Activated CD8-positive, alpha-beta memory T cell treated with anti-CD3 and anti-CD28 coated beads, Interleukin-2, amount 10 ng/mL, durations not matched to agents 7 days and 5 days (primary cell): ENCODE data around the gene CUX1. TPM values are rescaled to one million over a fixed set of nuclear protein-coding genes. Genes with fewer than 3 reads are reported as not detected.

Source experiments
- ATAC-seq: fragments of 150-1000 bp; cut with Tn5 transposase; one replicate; pipeline ENCODE4 v1.10.0; 2021; ENCODE audit warnings: moderate library complexity
- CTCF ChIA-PET: fragments of 350-600 bp; sonication (Branson Sonifier 250); formaldehyde crosslinking; loops from one replicate; lab custom pipeline; 2021; ENCODE audit warnings: antibody characterized with exemption; lab: Charles Lee
- DNase-seq: peaks from one replicate; pipeline ENCODE4 v3.0.0-alpha.2; 2020
- H3K27ac Mint-ChIP-seq: one replicate; pipeline ENCODE4 v1.8.0; 2021; ENCODE audit warnings: mild to moderate bottlenecking, mixed read lengths
- H3K27me3 Mint-ChIP-seq: one replicate; pipeline ENCODE4 v1.8.0; 2021; ENCODE audit warnings: mixed read lengths
- H3K36me3 Mint-ChIP-seq: one replicate; pipeline ENCODE4 v1.8.0; 2021; ENCODE audit warnings: mild to moderate bottlenecking, mixed read lengths
- H3K4me1 Mint-ChIP-seq: one replicate; pipeline ENCODE4 v1.8.0; 2021; ENCODE audit warnings: mixed read lengths
- H3K4me3 Mint-ChIP-seq: one replicate; pipeline ENCODE4 v1.8.0; 2021; ENCODE audit warnings: mild to moderate bottlenecking, moderate library complexity, mixed read lengths
- H3K9me3 Mint-ChIP-seq: one replicate; pipeline ENCODE4 v1.8.0; 2022; ENCODE audit warnings: low read depth, mixed read lengths
- total RNA-seq, 2 experiments: library from RNA; stranded (reverse); gene quantifications; one replicate each; pipeline ENCODE4 v1.2.3, GENCODE V29; 2021

CUX1 gene
- total RNA-seq, 2 experiments from 2014 or later: 24.0 to 28.7 TPM

GRCh38 chr7:101939136-101939695 lies 121.8 kb downstream of the CUX1 start:
- Mint-ChIP-seq H3K36me3 (no peaks in the 10 kb centered on the region), H3K4me3 (no peak overlapping the region), H3K9me3 (no peaks in the 10 kb centered on the region), H3K27ac (no peak overlapping the region), H3K27me3 (no peaks in the 10 kb centered on the region), H3K4me1 (no peaks in the 10 kb centered on the region)
- no peak for ATAC-seq
- CTCF ChIA-PET: no interaction called here
- DNase-seq: no peak

- Mint-ChIP-seq H3K27me3 (no peaks in the 10 kb centered on the region), H3K4me1 (no peaks in the 10 kb centered on the region), H3K4me3 (no peak overlapping the region), H3K36me3 (no peaks in the 10 kb centered on the region), H3K27ac (no peak overlapping the region), H3K9me3 (no peaks in the 10 kb centered on the region)
- CTCF ChIA-PET: no interaction called here
- ATAC-seq (no peak), DNase-seq (no peak)
These were observed 122.7 kb downstream of the CUX1 start for GRCh38 chr7:101940151-101940550.

- CTCF ChIA-PET: no interaction called here
- Mint-ChIP-seq H3K4me1 (no peaks in the 10 kb centered on the region), H3K4me3 (no peak overlapping the region), H3K36me3 (no peaks in the 10 kb centered on the region), H3K27ac (no peak overlapping the region), H3K9me3 (no peaks in the 10 kb centered on the region), H3K27me3 (no peaks in the 10 kb centered on the region)
- ATAC-seq: no peak
- no peak for DNase-seq
These were observed 123.4 kb downstream of the CUX1 start for GRCh38 chr7:101940830-101941229.

- CTCF ChIA-PET: no interaction called here
- H3K27me3 Mint-ChIP-seq: no peaks in the 10 kb centered on the region
- no peak overlapping the region for H3K27ac Mint-ChIP-seq
These were observed 124.3 kb downstream of the CUX1 start for GRCh38 chr7:101941481-101942383.

GRCh38 chr7:101942603-101943210 lies 125.3 kb downstream of the CUX1 start:
- CTCF ChIA-PET: no interaction called here
- ATAC-seq: no peak
- H3K9me3 Mint-ChIP-seq: no peaks in the 10 kb centered on the region
- no peaks in the 10 kb centered on the region for H3K4me1 Mint-ChIP-seq
- no peaks in the 10 kb centered on the region for H3K27me3 Mint-ChIP-seq
- no peak for DNase-seq
- no peak overlapping the region for H3K4me3 Mint-ChIP-seq
- no peaks in the 10 kb centered on the region for H3K36me3 Mint-ChIP-seq
- no peak overlapping the region for H3K27ac Mint-ChIP-seq

More at GRCh38 chr7:101941481-101942383, 124.3 kb downstream of the CUX1 start:
- no peaks in the 10 kb centered on the region for H3K36me3 Mint-ChIP-seq
- H3K9me3 Mint-ChIP-seq: no peaks in the 10 kb centered on the region
- H3K4me3 Mint-ChIP-seq: no peak overlapping the region
- H3K4me1 Mint-ChIP-seq: no peaks in the 10 kb centered on the region
- ATAC-seq: no peak
- DNase-seq: no peak

GRCh38 chr7:101943306-101943705 lies 125.9 kb downstream of the CUX1 start:
- no peaks in the 10 kb centered on the region for H3K27me3 Mint-ChIP-seq
- H3K27ac Mint-ChIP-seq: no peak overlapping the region
- CTCF ChIA-PET: no interaction called here
- H3K9me3 Mint-ChIP-seq: no peaks in the 10 kb centered on the region
- no peak for DNase-seq
- H3K4me3 Mint-ChIP-seq: no peak overlapping the region
- no peaks in the 10 kb centered on the region for H3K4me1 Mint-ChIP-seq
- no peaks in the 10 kb centered on the region for H3K36me3 Mint-ChIP-seq
- no peak for ATAC-seq

GRCh38 chr7:101943889-101944600 lies 126.6 kb downstream of the CUX1 start:
- Mint-ChIP-seq H3K4me3 (no peak overlapping the region), H3K36me3 (no peaks in the 10 kb centered on the region), H3K9me3 (no peaks in the 10 kb centered on the region), H3K27me3 (no peaks in the 10 kb centered on the region), H3K4me1 (no peaks in the 10 kb centered on the region), H3K27ac (no peak overlapping the region)
- no peak for ATAC-seq
- no peak for DNase-seq
- CTCF ChIA-PET: no interaction called here

- Mint-ChIP-seq H3K9me3 (no peaks in the 10 kb centered on the region), H3K36me3 (no peaks in the 10 kb centered on the region), H3K27me3 (no peaks in the 10 kb centered on the region), H3K4me3 (no peak overlapping the region), H3K27ac (no peak overlapping the region), H3K4me1 (no peaks in the 10 kb centered on the region)
- no peak for DNase-seq
- CTCF ChIA-PET: no interaction called here
- no peak for ATAC-seq
These were observed 127.2 kb downstream of the CUX1 start for GRCh38 chr7:101944611-101945010.

GRCh38 chr7:101945034-101945758 lies 127.8 kb downstream of the CUX1 start:
- no peak overlapping the region for H3K27ac Mint-ChIP-seq
- no peak for DNase-seq
- no peak for ATAC-seq
- CTCF ChIA-PET: no interaction called here
- no peaks in the 10 kb centered on the region for H3K9me3 Mint-ChIP-seq
- H3K4me1 Mint-ChIP-seq: no peaks in the 10 kb centered on the region
- no peaks in the 10 kb centered on the region for H3K36me3 Mint-ChIP-seq
- no peak overlapping the region for H3K4me3 Mint-ChIP-seq
- no peaks in the 10 kb centered on the region for H3K27me3 Mint-ChIP-seq

- DNase-seq: no peak
- no peak for ATAC-seq
- Mint-ChIP-seq H3K36me3 (no peaks in the 10 kb centered on the region), H3K4me3 (no peak overlapping the region), H3K27ac (no peak overlapping the region), H3K9me3 (no peaks in the 10 kb centered on the region), H3K27me3 (no peaks in the 10 kb centered on the region), H3K4me1 (no peaks in the 10 kb centered on the region)
- CTCF ChIA-PET: interaction anchor here (0.6 to 1.1 kb wide), 2 partner anchors 13 to 705 kb away, joined by 3 to 5 read pairs; no protein-coding TSS in a partner anchor
These were observed 130.5 kb downstream of the CUX1 start for GRCh38 chr7:101947899-101948298.

GRCh38 chr7:101948650-101949049 lies 131.2 kb downstream of the CUX1 start:
- Mint-ChIP-seq H3K9me3 (no peaks in the 10 kb centered on the region), H3K27ac (no peak overlapping the region), H3K4me3 (no peak overlapping the region), H3K36me3 (no peaks in the 10 kb centered on the region), H3K27me3 (no peaks in the 10 kb centered on the region), H3K4me1 (peaks cover 7% of the 10 kb centered on the region)
- DNase-seq (no peak), ATAC-seq (no peak)
- CTCF ChIA-PET: no interaction called here

GRCh38 chr7:101950450-101951119 lies 133.2 kb downstream of the CUX1 start:
- no peak overlapping the region for H3K27ac Mint-ChIP-seq
- CTCF ChIA-PET: no interaction called here

More at GRCh38 chr7:101950450-101951119, 133.2 kb downstream of the CUX1 start:
- Mint-ChIP-seq H3K9me3 (no peaks in the 10 kb centered on the region), H3K36me3 (no peaks in the 10 kb centered on the region), H3K4me1 (peaks cover 12% of the 10 kb centered on the region), H3K4me3 (no peak overlapping the region), H3K27me3 (no peaks in the 10 kb centered on the region)
- DNase-seq (no peak), ATAC-seq (no peak)
